GM23248 (cell line): ENCODE results near the gene BCL7A. TPM values are rescaled to one million over a fixed set of nuclear protein-coding genes. Genes with fewer than 3 reads are reported as not detected.

ENCODE experiments used
- DNase-seq: peaks from one replicate; pipeline ENCODE4 v3.0.0-alpha.2; 2015
- H2AFZ ChIP-seq: fragments of 200-600 bp; sonication (generic); 2 replicates; pipeline ENCODE4 v1.6.1; 2016; ENCODE audit warnings: antibody characterized with exemption
- H3F3A ChIP-seq: fragments of 200-600 bp; sonication (generic); 2 replicates; pipeline ENCODE4 v1.6.1; 2016; ENCODE audit warnings: mild to moderate bottlenecking, antibody characterized with exemption, mixed run types; ENCODE audit not compliant: insufficient read depth
- H3K27ac ChIP-seq: fragments of 200-600 bp; sonication (generic); 2 replicates; pipeline ENCODE4 v1.5.1; 2016; ENCODE audit warnings: mild to moderate bottlenecking
- H3K27me3 ChIP-seq: fragments of 200-600 bp; sonication (generic); replicated peaks from 2 replicates; pipeline ENCODE4 v1.6.1; 2016; ENCODE audit warnings: mild to moderate bottlenecking; ENCODE audit not compliant: insufficient read depth
- H3K36me3 ChIP-seq: fragments of 200-600 bp; sonication (generic); 2 replicates; pipeline ENCODE4 v1.6.1; 2016; ENCODE audit warnings: low read depth, mild to moderate bottlenecking
- H3K4me1 ChIP-seq: fragments of 200-600 bp; sonication (generic); 2 replicates; pipeline ENCODE4 v1.6.1; 2016; ENCODE audit warnings: mild to moderate bottlenecking; ENCODE audit not compliant: insufficient read depth
- H3K4me2 ChIP-seq: fragments of 200-600 bp; sonication (generic); one replicate; pipeline ENCODE4 v1.6.1; 2016; ENCODE audit warnings: mild to moderate bottlenecking; ENCODE audit not compliant: unreplicated experiment
- H3K4me3 ChIP-seq: fragments of 200-600 bp; sonication (generic); 2 replicates; pipeline ENCODE4 v1.5.1; 2016; ENCODE audit warnings: mild to moderate bottlenecking
- H3K79me2 ChIP-seq: fragments of 200-600 bp; sonication (generic); 2 replicates; pipeline ENCODE4 v1.6.1; 2016; ENCODE audit warnings: mild to moderate bottlenecking; ENCODE audit not compliant: insufficient read depth
- H3K9ac ChIP-seq: fragments of 200-600 bp; sonication (generic); 2 replicates; pipeline ENCODE4 v1.6.1; 2016; ENCODE audit warnings: mild to moderate bottlenecking
- H3K9me2 ChIP-seq: fragments of 200-600 bp; sonication (generic); 2 replicates; pipeline ENCODE4 v1.6.1; 2016; ENCODE audit warnings: mixed run types, mild to moderate bottlenecking, moderate library complexity; ENCODE audit not compliant: insufficient read depth
- H3K9me3 ChIP-seq: fragments of 200-600 bp; sonication (generic); one replicate; pipeline ENCODE4 v1.6.1; 2017; ENCODE audit warnings: low read depth
- H4K20me1 ChIP-seq: fragments of 200-600 bp; sonication (generic); 2 replicates; pipeline ENCODE4 v1.6.0; 2016; ENCODE audit not compliant: insufficient read depth
- EZH2 ChIP-seq: fragments of 200-600 bp; sonication (generic); IDR thresholded peaks from 2 replicates; pipeline ENCODE4 v1.6.1; 2018; ENCODE audit warnings: antibody characterized with exemption, mild to moderate bottlenecking; ENCODE audit not compliant: insufficient read depth, poor library complexity, severe bottlenecking
- EZH2phosphoT487 ChIP-seq: fragments of 200-600 bp; sonication (generic); IDR thresholded peaks from 2 replicates; pipeline ENCODE4 v1.6.1; 2018; ENCODE audit warnings: antibody characterized with exemption, moderate library complexity, mild to moderate bottlenecking, low read depth; ENCODE audit not compliant: insufficient read depth
- WGBS, 2 experiments: methylation state at CpG; one replicate each; pipeline ENCODE4 v1.1.6; 2015 to 2017; ENCODE audit warnings: low lambda C conversion rate in 2 of 2, low coverage in 1 of 2; ENCODE audit errors: missing lambda C conversion rate in 2 of 2; 5-methylcytosine and 5-hydroxymethylcytosine counted together
- in situ Hi-C: fragments of 300-500 bp; cut with MboI; formaldehyde crosslinking; loops from 2 replicates; pipeline ENCODE4 v1.15.0; 2020
- polyA plus RNA-seq: library from polyadenylated mRNA; unstranded; fragments of >200 nt; fragmentation: Nextera tagmentation; extraction: Ambion mirVana; gene quantifications from 2 replicates; pipeline ENCODE4 v1.2.1, GENCODE V29; 2016
- total RNA-seq: library from RNA; depleted of rRNA; stranded (reverse); fragments of >200 nt; shearing (Covaris generic); gene quantifications from 2 replicates; pipeline ENCODE4 v1.2.3, GENCODE V29; 2014

The BCL7A gene
- total and polyA plus RNA-seq, 2 experiments from 2014 or later, result 2.7 to 4.2 TPM

- H3K27ac ChIP-seq, result no peak overlapping the region
- peaks cover 11% of the 10 kb centered on the region for H3K79me2 ChIP-seq
- no peak for DNase-seq
Measured at GRCh38 chr12:122026706-122027333, 5.1 kb downstream of the BCL7A start.

GRCh38 chr12:122028165-122028904 lies 6.7 kb downstream of the BCL7A start:
- no peak overlapping the region for H3K4me2 ChIP-seq
- no peak for TF ChIP-seq EZH2phosphoT487
- no peak for TF ChIP-seq EZH2
- 67 to 72% methylated on average over 12 of the region's 12 CpGs for WGBS, 2 experiments
- no peaks in the 10 kb centered on the region for H4K20me1 ChIP-seq
- no peak overlapping the region for H3K27ac ChIP-seq
- no peaks in the 10 kb centered on the region for H3K9me2 ChIP-seq
- no peak overlapping the region for H3K9ac ChIP-seq
- no peaks in the 10 kb centered on the region for H3K27me3 ChIP-seq
- no peak overlapping the region for H3K4me3 ChIP-seq
- H3K79me2 ChIP-seq, result peaks cover 11% of the 10 kb centered on the region
- H2AFZ ChIP-seq, result no peak overlapping the region
- H3K4me1 ChIP-seq, result no peaks in the 10 kb centered on the region
- in situ Hi-C loops, result no loop called here
- H3K9me3 ChIP-seq, result no peaks in the 10 kb centered on the region
- no peaks in the 10 kb centered on the region for H3F3A ChIP-seq
- DNase-seq, result peak; percentile 45
- no peaks in the 10 kb centered on the region for H3K36me3 ChIP-seq

More at GRCh38 chr12:122026706-122027333, 5.1 kb downstream of the BCL7A start:
- Histone ChIP-seq H3K4me3 (no peak overlapping the region), H3K9ac (no peak overlapping the region), H3K9me3 (no peaks in the 10 kb centered on the region), H3K4me2 (no peak overlapping the region), H3F3A (no peaks in the 10 kb centered on the region), H4K20me1 (no peaks in the 10 kb centered on the region), H3K36me3 (no peaks in the 10 kb centered on the region), H3K4me1 (0 out of 2 replicates have a peak, but pooled peaks cover 5% of the 10 kb centered on the region), H3K9me2 (no peaks in the 10 kb centered on the region), H3K27me3 (no peaks in the 10 kb centered on the region), H2AFZ (no peak overlapping the region)
- WGBS, 2 experiments, result 97 to 98% methylated on average over 7 of the region's 7 CpGs
- TF ChIP-seq EZH2phosphoT487 (no peak), EZH2 (no peak)
- in situ Hi-C loops, result no loop called here

DNA sequence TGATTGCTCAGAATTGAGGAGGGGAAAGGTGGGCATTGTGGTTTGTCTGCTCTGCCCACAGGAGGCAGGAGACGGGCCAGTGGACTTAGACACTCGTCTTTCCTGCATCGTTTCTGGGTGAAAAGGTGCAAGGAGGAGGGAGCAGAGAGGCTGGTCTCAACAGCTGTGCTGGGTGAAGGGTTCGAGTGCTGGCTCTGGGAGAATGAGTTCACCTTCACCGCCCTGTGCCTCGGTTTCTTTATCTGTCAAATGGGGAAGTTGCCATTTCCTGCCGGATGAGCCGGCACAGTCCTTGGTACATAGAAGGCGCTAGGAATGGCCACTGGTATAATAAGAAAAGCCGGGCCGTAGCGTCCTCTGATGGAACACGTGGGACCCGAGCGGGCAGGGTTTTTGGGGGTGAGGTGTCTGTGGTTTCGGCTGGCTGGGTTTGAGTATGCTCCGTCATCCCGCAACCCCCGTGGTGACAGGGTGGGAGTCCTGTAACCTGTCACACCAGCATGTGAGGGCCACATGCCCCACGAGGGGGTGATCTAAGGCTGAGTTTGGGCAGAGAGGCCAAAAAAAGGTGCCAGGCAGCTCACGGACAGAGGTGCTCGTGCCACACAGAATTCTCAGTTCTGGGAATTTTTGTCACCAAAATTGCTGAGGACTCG lies 7.3 kb downstream of the BCL7A start:
- Histone ChIP-seq H3K36me3 (no peaks in the 10 kb centered on the region), H4K20me1 (no peaks in the 10 kb centered on the region), H3F3A (no peaks in the 10 kb centered on the region), H2AFZ (no peak overlapping the region), H3K79me2 (peaks cover 10% of the 10 kb centered on the region), H3K9me3 (no peaks in the 10 kb centered on the region), H3K27me3 (no peaks in the 10 kb centered on the region), H3K27ac (no peak overlapping the region), H3K4me1 (no peaks in the 10 kb centered on the region), H3K9ac (no peak overlapping the region), H3K9me2 (no peaks in the 10 kb centered on the region), H3K4me3 (no peak overlapping the region), H3K4me2 (no peak overlapping the region)
- WGBS, 2 experiments, result 92 to 94% methylated on average over 22 to 23 of the region's 23 CpGs
- TF ChIP-seq EZH2phosphoT487 (no peak), EZH2 (no peak)
- in situ Hi-C loops, result no loop called here
- DNase-seq, result no peak

DNA sequence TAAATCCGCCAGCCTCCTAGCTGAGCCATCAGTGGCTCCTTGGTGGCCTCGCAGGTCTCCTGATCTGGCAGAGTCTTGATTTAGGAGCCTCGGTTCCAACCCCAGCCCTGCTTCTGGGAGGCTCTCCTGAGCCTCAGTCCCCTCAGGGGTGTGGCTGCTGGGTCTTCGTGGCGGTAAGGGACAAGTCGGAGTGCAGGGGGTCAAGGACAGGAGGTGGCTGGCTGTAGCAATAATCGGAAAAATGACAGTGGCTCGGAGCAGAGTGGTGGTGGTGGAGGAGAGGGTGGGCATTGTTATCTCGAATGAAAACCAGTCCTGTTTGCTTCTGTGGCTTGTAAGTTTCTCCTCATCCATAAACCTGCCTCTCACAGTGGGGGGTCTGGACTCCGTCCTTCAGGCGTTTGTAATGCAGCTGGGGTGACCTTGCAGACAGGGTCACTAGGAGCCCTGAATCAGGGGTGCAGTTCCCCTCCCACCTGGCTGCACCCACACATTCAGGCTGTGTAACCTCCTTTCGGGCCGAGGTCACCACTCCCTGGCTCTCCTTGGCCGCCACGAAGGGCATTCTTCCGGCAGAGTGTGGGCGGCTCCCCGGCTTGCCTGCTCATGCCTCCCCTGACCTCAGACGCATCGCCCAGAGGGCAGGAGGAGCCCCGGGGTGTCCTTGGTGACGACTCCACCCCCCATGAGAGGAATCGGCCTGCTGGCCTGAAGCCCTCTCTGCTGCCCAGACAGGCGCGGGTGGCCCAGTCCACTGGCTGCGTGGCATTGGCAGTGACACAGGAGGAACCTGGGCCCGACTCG lies 8.1 kb downstream of the BCL7A start:
- Histone ChIP-seq H3K27ac (no peak overlapping the region), H3K79me2 (peaks cover 8% of the 10 kb centered on the region; the same call in 1 of the 2 replicates), H3K9ac (no peak overlapping the region), H3K9me3 (no peaks in the 10 kb centered on the region), H3K27me3 (no peaks in the 10 kb centered on the region), H3K4me2 (no peak overlapping the region), H3K4me3 (no peak overlapping the region), H2AFZ (no peak overlapping the region), H4K20me1 (no peaks in the 10 kb centered on the region), H3K4me1 (no peaks in the 10 kb centered on the region), H3K36me3 (no peaks in the 10 kb centered on the region), H3K9me2 (no peaks in the 10 kb centered on the region), H3F3A (no peaks in the 10 kb centered on the region)
- DNase-seq, result no peak
- TF ChIP-seq EZH2phosphoT487, result no peak
- TF ChIP-seq EZH2, result no peak
- 93% methylated on average over 27 to 28 of the region's 28 CpGs for WGBS, 2 experiments
- in situ Hi-C loops, result no loop called here
